Erythroblast (primary cell): ENCODE data around the gene AUTS2.

Source experiments
- GATA1 ChIP-seq: IDR thresholded peaks from 2 replicates; pipeline ENCODE4 v1.6.1; 2011; ENCODE audit warnings: low read depth, mild to moderate bottlenecking, control low read depth, low read length, moderate library complexity
- POLR2A ChIP-seq: IDR thresholded peaks from 2 replicates; pipeline ENCODE4 v1.6.1; 2011; ENCODE audit warnings: mild to moderate bottlenecking, low read length

DNA sequence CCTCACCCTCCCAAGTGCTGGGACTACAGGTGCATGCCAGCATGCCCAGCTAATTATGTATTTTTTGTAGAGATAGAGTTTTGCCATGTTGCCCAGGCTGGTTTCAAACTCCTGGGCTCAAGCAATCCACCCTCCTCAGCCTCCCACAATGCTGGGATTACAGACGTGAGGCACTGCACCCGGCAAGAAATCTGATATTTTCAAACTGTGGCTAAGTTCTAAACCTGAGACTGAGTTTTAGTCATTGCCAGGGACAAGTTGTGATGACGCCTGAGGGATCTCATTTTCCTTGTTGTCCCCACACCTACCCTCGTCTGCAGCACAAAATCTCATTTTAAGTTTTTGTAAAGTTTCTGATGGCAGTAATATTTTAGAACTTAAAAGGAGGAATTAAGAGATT, 9.8 kb downstream of the AUTS2 start:
- no peak for TF ChIP-seq POLR2A
- TF ChIP-seq GATA1 = no peak
